ENCODE measurements around the gene C3orf33. TPM values are rescaled to one million over a fixed set of nuclear protein-coding genes. Genes with fewer than 3 reads are reported as not detected.
A peak's percentile ranks its signal among the peaks of the same experiment; 100 is the strongest.

C3orf33 gene
- total RNA-seq, 4 donors from 2014 or later, result 1.1 to 2.2 (median 1.7) TPM

DNA sequence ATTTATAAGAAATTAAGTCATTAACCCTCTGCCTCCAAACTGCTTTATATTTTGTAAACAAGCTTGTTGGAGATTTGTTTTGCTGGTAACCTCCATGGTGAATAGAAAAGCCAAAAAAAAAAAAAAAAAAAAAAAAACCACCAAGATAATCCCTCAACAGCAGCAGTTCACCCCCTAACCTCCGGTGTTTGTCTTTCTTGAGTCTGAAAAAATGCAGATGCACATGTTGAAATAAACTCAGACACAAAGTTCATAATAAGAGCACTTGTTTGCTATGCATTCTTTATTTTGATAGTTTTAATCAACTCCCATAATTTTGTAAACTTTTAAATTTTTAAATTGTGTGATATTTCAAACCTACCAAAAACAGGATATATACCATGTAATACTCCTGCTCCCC, 59.4 kb downstream of the C3orf33 start:
- TF ChIP-seq, protein P1, sequence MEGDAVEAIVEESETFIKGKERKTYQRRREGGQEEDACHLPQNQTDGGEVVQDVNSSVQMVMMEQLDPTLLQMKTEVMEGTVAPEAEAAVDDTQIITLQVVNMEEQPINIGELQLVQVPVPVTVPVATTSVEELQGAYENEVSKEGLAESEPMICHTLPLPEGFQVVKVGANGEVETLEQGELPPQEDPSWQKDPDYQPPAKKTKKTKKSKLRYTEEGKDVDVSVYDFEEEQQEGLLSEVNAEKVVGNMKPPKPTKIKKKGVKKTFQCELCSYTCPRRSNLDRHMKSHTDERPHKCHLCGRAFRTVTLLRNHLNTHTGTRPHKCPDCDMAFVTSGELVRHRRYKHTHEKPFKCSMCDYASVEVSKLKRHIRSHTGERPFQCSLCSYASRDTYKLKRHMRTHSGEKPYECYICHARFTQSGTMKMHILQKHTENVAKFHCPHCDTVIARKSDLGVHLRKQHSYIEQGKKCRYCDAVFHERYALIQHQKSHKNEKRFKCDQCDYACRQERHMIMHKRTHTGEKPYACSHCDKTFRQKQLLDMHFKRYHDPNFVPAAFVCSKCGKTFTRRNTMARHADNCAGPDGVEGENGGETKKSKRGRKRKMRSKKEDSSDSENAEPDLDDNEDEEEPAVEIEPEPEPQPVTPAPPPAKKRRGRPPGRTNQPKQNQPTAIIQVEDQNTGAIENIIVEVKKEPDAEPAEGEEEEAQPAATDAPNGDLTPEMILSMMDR (IDR thresholded peaks at IDR 0.05), result no peak
- no peak for DNase-seq (ENCODE audit: low spot score)

DNA sequence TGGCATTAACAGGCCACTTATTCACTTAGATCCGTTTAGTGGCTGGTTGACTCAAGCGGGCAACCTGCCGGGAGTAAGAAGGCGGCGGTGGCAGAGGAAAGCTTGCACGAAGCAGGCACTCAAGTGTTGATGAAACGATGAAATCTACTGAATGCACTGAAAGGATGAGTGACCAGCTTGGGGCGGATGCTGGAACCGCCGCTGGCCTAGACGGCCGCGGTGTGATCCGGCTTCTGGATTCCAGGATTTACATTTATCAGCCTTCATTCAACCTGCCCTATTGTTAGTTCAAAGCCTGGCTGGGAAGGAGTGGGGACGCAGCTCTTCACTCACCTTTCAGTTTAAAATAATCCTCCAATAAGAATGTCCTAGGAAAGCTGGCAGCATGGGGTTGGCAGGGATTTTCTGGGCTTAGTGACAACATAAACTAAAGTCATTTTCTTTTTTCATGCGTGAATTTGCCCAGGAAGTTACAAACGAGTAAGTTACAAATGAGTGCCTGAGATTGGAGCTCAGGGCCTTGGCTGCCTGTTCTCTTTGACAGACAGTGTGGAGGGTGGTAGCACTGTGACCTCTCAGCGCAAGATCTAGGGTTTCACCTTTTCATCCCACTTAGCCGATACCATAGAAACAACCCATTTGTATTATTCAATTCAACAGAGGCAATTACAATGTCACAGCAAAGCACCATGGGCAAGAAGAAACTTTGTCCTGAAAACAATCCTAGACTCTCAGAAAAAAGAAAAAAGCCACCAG, 60.1 kb downstream of the C3orf33 start:
- TF ChIP-seq, protein P1 (IDR thresholded peaks at IDR 0.05), result no peak
- no peak for DNase-seq (ENCODE audit: low spot score)
- no peak for ATAC-seq (ENCODE audit: low FRiP score)

More for the DNA sequence above, 59.4 kb downstream of the C3orf33 start:
- no peak for ATAC-seq (ENCODE audit: low FRiP score)

DNA sequence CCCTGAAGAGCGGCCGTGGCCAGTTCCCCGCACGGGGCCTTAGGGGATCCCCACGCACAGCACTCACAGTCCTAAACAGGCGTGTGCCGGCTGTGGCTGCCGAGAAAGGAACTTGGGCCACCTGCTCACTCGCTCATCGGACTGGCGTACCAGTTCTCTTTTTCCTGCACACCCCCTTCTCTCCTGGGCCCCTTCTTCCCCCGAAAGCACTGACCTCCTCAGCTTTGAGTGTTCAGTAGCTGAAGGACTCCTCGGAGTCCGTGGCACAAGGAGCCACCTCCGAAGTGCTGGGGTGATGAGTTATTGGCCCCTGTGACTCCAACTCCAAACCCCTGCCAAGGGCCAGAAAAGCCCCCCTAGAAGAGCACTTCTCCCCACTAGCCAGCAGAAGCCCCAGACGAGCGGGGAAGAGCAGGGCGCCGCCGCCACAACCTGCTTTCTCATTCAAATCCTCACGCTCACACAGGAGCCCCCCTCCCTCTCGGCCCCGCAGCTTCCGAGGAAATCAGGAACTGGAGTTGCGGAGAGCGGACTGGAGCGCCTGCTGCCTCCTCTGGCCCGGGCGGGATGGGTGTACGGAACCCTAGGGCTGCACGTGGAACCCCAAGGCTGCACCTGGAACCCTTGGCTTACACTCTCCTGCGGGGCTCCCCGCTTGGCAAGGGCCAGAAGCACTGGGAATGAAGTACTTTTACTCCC, 61.3 kb downstream of the C3orf33 start, which contains the start of gene PLCH1:
Gene PLCH1 (minus strand): TSS at position 446 of the 699 bp plus-strand sequence. CDS start 40,847 bp downstream, outside the sequence.
- peak; percentile 27 for DNase-seq (ENCODE audit: low spot score)
- TF ChIP-seq, protein P1 (IDR thresholded peaks at IDR 0.05), result no peak

DNA sequence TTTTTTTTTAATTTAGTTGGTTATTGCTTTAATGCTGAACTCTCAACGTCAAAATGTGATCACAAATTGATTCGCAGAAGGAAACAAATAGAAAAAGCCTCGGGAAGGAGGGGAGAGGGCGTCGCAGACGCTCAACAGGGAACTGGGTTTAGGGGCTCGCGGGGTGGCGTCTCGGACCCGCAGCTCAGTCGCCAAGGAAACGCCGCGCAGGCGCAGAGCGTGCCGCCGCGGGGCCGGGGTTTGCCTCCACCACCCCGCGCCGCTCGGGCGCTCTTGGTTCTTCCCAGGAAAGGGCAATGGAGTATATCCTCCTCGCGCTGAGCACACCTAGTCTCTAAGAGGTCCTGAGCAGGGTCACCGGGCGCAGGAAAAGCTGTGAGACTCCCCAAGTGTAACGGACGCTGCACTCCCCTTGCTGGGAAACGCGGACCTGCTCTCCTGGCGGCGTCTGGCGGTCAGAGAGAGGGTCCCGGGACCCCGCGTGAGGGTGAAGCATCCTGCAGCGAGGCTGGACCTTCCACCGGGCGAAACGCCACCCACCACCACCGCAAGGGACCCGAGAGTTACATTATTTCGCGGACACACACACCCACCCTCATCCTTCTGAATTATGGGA, 62.0 kb downstream of the C3orf33 start:
- ATAC-seq (ENCODE audit: low FRiP score) (no peak), DNase-seq (ENCODE audit: low spot score) (no peak)
- TF ChIP-seq, protein P1 (IDR thresholded peaks at IDR 0.05), result no peak

More for the DNA sequence above, 61.3 kb downstream of the C3orf33 start, which contains the start of gene PLCH1:
- peak; percentile 61 for ATAC-seq (ENCODE audit: low FRiP score)

DNA sequence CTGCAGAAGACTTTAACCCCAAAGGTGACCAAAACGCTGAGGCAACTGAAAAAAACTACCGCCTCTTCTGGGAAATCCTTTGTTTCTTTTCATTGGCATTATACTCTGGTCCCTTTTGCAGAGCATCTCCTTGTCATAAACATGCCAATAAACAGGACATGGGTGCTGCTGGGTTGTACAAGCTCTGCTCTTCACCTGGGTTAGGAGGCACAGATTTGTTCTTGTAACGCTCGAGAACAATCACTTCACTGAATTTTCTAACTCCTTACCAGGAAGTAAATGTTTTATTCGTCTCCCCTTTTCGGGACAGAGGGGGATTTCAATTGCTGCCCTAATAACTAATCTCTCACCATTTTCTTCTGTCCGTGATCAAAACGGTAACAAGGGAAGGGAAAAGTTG, 62.5 kb downstream of the C3orf33 start:
- ATAC-seq (ENCODE audit: low FRiP score) (no peak), DNase-seq (ENCODE audit: low spot score) (no peak)
- TF ChIP-seq, protein P1 (IDR thresholded peaks at IDR 0.05), result no peak

DNA sequence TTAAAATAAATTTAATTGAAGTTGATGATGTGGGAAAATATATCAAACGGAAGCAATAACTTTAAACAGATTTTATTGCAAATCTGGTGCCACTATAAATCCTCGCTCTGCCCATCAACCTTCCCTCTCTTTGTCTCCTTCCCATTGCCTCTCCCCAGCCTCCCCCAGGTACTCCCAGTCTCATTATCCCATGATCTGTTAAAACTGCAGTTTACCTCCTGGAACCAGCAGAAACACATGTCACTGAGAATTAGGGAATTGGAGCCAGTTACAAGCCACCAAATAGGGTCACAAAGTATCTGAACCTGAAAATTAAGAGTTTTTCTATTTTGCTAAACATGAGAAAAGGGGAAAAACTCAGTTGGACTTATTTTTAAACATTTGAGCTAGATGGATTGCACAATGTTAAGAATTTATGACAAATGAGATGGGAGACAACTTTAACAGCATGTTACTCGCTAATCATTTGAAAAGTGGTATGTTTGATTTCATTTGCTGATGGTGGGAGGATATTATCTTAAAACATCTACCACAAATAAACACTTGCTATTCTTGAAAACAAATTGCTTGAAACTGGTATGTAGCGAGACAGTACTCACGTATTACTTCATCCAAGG, 63.6 kb downstream of the C3orf33 start:
- TF ChIP-seq, protein P1 (IDR thresholded peaks at IDR 0.05), result no peak
- DNase-seq (ENCODE audit: low spot score), result no peak
- ATAC-seq (ENCODE audit: low FRiP score), result no peak

All from omental fat pad (tissue), 4 donors.